Measurements from ENCODE around the gene SH3BP5.

DNA sequence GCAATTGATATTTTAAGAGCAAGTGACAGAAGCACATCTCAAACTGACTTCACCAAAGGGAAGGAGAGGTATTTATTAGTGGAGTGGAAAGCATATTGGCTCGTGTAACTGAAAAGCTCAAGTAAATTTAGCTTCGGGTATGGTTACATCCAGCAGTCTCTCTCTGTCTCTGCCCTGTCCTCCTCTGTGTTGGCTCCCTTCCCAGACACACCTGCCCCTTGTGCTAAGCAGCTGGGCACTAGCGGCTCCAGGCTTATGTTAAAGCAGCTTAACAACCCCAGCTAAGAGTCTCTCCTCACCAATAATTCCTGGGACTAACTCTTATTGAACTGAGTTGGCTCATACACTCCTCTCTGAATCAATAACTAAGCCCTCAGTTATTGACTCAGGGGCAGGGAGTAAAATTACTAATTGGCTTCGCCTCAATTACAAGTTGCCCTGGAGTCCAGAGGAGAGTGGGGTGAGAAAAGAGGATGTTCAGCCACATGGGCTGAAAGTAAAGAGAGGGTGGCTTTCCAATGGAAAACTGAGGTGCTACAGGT lies 12.8 kb upstream of the SH3BP5 start:
- no peak for TF ChIP-seq EZH2phosphoT487 (IDR thresholded peaks at IDR 0.05; ENCODE audit: low read length)
- TF ChIP-seq, protein P1, sequence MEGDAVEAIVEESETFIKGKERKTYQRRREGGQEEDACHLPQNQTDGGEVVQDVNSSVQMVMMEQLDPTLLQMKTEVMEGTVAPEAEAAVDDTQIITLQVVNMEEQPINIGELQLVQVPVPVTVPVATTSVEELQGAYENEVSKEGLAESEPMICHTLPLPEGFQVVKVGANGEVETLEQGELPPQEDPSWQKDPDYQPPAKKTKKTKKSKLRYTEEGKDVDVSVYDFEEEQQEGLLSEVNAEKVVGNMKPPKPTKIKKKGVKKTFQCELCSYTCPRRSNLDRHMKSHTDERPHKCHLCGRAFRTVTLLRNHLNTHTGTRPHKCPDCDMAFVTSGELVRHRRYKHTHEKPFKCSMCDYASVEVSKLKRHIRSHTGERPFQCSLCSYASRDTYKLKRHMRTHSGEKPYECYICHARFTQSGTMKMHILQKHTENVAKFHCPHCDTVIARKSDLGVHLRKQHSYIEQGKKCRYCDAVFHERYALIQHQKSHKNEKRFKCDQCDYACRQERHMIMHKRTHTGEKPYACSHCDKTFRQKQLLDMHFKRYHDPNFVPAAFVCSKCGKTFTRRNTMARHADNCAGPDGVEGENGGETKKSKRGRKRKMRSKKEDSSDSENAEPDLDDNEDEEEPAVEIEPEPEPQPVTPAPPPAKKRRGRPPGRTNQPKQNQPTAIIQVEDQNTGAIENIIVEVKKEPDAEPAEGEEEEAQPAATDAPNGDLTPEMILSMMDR (IDR thresholded peaks at IDR 0.05; ENCODE audit: low read length) = no peak
